Stomach (tissue), 9 donors: Measurements from ENCODE around the gene LTB4R2. TPM values are rescaled to one million over a fixed set of nuclear protein-coding genes. Genes with fewer than 3 reads are reported as not detected.

ENCODE experiments used
- DNase-seq, 2 donors: peaks; one replicate each; pipeline versions ENCODE4 v3.0.0 to v3.0.0-alpha.2; 2013 to 2019
- H3K27ac ChIP-seq, 5 donors: fragments of 200-600 bp in 4 of 5; sonication (generic) in 4 of 5; one replicate each; pipeline ENCODE4 v1.5.1; 2013 to 2019; ENCODE audit warnings: mild to moderate bottlenecking in 1 of 5, moderate library complexity in 1 of 5
- H3K27me3 ChIP-seq, 3 donors: fragments of 200-600 bp; sonication (generic); one replicate each; pipeline ENCODE4 v1.5.1; 2017 to 2019; ENCODE audit warnings: mixed run types in 1 of 3
- H3K36me3 ChIP-seq, 4 donors: fragments of 200-600 bp; sonication (generic); 1 replicate in 3 of 4; 2 replicates in 1 of 4; pipeline ENCODE4 v1.5.1; 2016 to 2019
- H3K4me1 ChIP-seq, 4 donors: fragments of 200-600 bp; sonication (generic); one replicate each; pipeline ENCODE4 v1.5.1; 2016 to 2019
- H3K4me3 ChIP-seq, 4 donors: fragments of 200-600 bp; sonication (generic) in 3 of 4; one replicate each; pipeline ENCODE4 v1.5.1; 2016 to 2019; ENCODE audit warnings: mild to moderate bottlenecking in 1 of 4
- H3K9me3 ChIP-seq, 4 donors: fragments of 200-600 bp; sonication (generic); one replicate each; pipeline ENCODE4 v1.5.1; 2016 to 2019
- EP300 ChIP-seq: sonication (generic); formaldehyde crosslinking; IDR thresholded peaks from one replicate; pipeline ENCODE4 v1.6.1; 2017; ENCODE audit warnings: antibody characterized with exemption
- POLR2A ChIP-seq, 4 donors: fragments of 450-650 bp; IDR thresholded peaks; one replicate each; pipeline ENCODE4 v1.6.1; 2016; ENCODE audit warnings: antibody characterized with exemption in 4 of 4, control low read depth in 2 of 4, mild to moderate bottlenecking in 1 of 4, moderate library complexity in 1 of 4
- POLR2AphosphoS5 ChIP-seq, 3 donors: sonication (generic); formaldehyde crosslinking; IDR thresholded peaks; one replicate each; pipeline ENCODE4 v1.6.1; 2016; ENCODE audit warnings: antibody characterized with exemption in 3 of 3
- WGBS, 5 donors: extraction: QIAGEN DNeasy Blood & Tissue Kit in 3 of 5; methylation state at CpG; one replicate each; pipeline versions ENCODE4 v1.1.5 to v1.1.7; 2013 to 2018; 5-methylcytosine and 5-hydroxymethylcytosine counted together
- intact Hi-C: fragments of 100-400 bp; cut with DNase I; formaldehyde crosslinking; loops from one replicate; pipeline ENCODE4 v1.15.1; 2023; ENCODE audit warnings: low total_unique reads
- polyA plus RNA-seq, 3 donors: library from polyadenylated mRNA; stranded (reverse); fragments of 200-250 nt; gene quantifications; one replicate each; pipeline ENCODE4 v1.2.3, GENCODE V29; 2013
- total RNA-seq, 5 donors: library from RNA; depleted of rRNA; stranded (reverse); fragments of >200 nt; gene quantifications; one replicate each; pipeline versions ENCODE4 v1.1.0 to v1.2.3, GENCODE V29; 2014 to 2016
- TF ChIP-seq, protein P1 (sequence below), 7 experiments: fragments of 450-650 bp in 4 of 7; fragments of 200-600 bp in 3 of 7; sonication (generic) in 3 of 7; IDR thresholded peaks; one replicate each; pipeline ENCODE4 v1.5.1; 2016 to 2019; ENCODE audit warnings: antibody characterized with exemption in 7 of 7, control low read depth in 2 of 7, mild to moderate bottlenecking in 1 of 7
- donor health status: healthy with polysubstance abuse.
- donor health status: Bipolar disorder and iron deficiency.
- donor health status: healthy.

Gene LTB4R2
- total and polyA plus RNA-seq, 8 donors, result 0.25 to 71.5 (median 11.0) TPM; not detected in 2

DNA sequence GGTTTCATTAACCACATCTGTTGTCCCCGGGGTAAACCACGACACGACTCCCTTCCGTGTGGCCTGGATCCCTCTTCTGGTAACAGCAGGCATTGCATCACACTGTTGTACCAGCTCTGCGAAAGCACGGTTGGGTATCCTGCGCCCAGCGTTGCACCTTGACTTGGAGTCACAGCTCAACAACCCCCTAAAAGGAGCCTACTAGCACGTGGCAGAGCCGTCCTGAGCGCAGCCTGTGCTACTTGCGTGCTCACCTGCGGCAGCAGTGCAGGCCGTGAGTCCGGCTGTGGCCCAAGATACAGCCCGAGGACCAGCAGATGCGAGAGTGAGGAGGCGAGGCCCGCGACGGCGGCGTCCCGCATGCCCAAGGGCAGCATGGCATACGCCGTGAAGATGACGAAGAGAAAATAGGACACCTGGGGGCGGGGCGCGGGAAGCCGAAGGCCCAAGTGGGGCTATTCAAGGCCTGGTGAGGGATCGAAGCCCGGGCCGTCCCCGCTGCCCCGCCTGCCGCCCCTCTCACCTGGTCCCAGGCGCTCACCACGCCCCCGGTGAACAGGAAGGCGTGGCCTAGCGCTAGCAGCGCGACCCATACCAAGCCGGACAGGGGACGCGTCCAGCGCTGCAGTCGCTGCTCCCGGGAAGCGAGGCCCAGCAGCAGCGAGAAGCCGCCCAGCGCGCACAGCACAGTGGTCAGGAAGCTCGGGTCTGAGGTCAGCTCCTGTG is 22.5 kb downstream of the LTB4R2 start:
- Histone ChIP-seq H3K27ac (peak overlapping the region in 3 of 5 donors; percentile 38 to 81 (median 47)), H3K4me3 (peak overlapping the region; percentile 31 to 54 (median 36)), H3K9me3 (no peaks in the 10 kb centered on the region), H3K27me3 (peaks cover 0 to 29% (median 8%) of the 10 kb centered on the region in 3 donors), H3K36me3 (peaks cover 2 to 19% (median 14%) of the 10 kb centered on the region in 4 donors), H3K4me1 (peaks cover 34 to 86% (median 39%) of the 10 kb centered on the region in 4 donors)
- 8 to 16% (median 14%) methylated on average over 42 to 56 of the region's 56 CpGs for WGBS, 5 donors
- peak; percentile 82 to 91 for DNase-seq
- intact Hi-C loops, result loop anchor here (5.0 kb wide), 1 partner anchor 100 kb away; no protein-coding TSS in a partner anchor
- TF ChIP-seq, protein P1, sequence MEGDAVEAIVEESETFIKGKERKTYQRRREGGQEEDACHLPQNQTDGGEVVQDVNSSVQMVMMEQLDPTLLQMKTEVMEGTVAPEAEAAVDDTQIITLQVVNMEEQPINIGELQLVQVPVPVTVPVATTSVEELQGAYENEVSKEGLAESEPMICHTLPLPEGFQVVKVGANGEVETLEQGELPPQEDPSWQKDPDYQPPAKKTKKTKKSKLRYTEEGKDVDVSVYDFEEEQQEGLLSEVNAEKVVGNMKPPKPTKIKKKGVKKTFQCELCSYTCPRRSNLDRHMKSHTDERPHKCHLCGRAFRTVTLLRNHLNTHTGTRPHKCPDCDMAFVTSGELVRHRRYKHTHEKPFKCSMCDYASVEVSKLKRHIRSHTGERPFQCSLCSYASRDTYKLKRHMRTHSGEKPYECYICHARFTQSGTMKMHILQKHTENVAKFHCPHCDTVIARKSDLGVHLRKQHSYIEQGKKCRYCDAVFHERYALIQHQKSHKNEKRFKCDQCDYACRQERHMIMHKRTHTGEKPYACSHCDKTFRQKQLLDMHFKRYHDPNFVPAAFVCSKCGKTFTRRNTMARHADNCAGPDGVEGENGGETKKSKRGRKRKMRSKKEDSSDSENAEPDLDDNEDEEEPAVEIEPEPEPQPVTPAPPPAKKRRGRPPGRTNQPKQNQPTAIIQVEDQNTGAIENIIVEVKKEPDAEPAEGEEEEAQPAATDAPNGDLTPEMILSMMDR (IDR thresholded peaks at IDR 0.05), result peak in 5 of 7 experiments; percentile 63 to 87 (median 83)
- TF ChIP-seq EP300 (no peak), POLR2A (IDR thresholded peaks at IDR 0.05) (no peak), POLR2AphosphoS5 (IDR thresholded peaks at IDR 0.05) (peak; percentile 6 to 44 (median 14))

DNA sequence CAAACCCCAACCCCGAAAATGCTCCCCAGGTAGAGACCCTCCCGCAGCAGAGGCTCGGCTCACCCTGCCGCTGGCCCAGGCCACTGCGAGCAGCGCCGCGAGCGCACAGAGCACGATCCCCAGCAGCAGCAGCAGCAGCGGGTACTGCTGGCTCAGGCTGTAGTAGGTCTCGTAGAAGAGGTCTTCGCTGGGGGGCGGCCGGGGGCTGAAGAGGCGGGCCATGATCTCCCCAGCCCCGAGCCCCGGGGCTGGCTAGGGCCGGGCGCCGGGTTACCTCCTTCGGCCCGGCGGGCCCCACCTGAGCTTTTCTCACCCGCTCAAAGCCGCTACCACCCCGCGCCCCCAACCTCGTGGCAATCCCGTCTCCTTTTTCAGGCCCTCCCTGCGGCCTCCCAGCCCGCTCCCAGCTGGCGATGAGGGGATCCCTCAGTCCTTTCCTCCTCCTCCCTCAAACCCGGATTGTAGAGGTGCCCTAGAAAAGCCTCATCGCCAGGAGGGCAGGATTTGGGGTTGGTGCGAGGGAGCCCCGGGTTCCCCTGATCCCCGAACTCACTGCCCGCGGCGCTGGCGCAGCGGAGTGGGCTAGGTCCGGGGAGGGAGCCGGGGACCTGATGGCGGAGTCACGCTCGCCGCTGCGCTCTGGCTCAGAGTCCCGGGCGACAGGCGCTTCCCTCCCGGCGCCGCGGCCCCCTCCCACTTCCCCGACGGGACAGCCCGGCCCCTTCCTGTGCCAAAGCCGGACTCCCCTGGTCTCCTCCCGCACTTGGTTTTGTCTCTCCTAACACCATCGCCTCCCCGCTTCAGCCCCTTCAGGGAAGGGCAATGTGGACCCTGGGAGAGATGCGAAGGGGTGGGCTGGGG is 24.7 kb downstream of the LTB4R2 start, which contains the start of gene ADCY4:
ADCY4 (minus strand) TSS at position 641 of the 861 bp plus-strand sequence; CDS start at position 222, 419 bp downstream.
- peaks cover 46 to 85% (median 55%) of the 10 kb centered on the region in 4 donors for H3K4me1 ChIP-seq
- 10 to 17% (median 13%) methylated on average over 37 to 65 of the region's 65 CpGs for WGBS, 5 donors
- H3K27ac ChIP-seq, result peak within 1 kb of the TSS; percentile 42 to 81 (median 68)
- intact Hi-C loops, result loop anchor here (5.0 kb wide), 1 partner anchor 98 kb away; no protein-coding TSS in a partner anchor
- H3K9me3 ChIP-seq, result no peaks in the 10 kb centered on the region
- peaks cover 0 to 29% (median 8%) of the 10 kb centered on the region in 3 donors for H3K27me3 ChIP-seq
- peak in 2 of 3 donors; percentile 33 to 44 for TF ChIP-seq POLR2AphosphoS5 (IDR thresholded peaks at IDR 0.05)
- no peak for TF ChIP-seq EP300
- TF ChIP-seq, protein P1 (IDR thresholded peaks at IDR 0.05), result no peak
- TF ChIP-seq POLR2A (IDR thresholded peaks at IDR 0.05), result no peak
- H3K36me3 ChIP-seq, result peaks cover 4 to 31% (median 18%) of the 10 kb centered on the region in 4 donors
- H3K4me3 ChIP-seq, result peak within 1 kb of the TSS; percentile 38 to 54 (median 41)
- DNase-seq, result peak in 1 of 2 donors; percentile 58

DNA sequence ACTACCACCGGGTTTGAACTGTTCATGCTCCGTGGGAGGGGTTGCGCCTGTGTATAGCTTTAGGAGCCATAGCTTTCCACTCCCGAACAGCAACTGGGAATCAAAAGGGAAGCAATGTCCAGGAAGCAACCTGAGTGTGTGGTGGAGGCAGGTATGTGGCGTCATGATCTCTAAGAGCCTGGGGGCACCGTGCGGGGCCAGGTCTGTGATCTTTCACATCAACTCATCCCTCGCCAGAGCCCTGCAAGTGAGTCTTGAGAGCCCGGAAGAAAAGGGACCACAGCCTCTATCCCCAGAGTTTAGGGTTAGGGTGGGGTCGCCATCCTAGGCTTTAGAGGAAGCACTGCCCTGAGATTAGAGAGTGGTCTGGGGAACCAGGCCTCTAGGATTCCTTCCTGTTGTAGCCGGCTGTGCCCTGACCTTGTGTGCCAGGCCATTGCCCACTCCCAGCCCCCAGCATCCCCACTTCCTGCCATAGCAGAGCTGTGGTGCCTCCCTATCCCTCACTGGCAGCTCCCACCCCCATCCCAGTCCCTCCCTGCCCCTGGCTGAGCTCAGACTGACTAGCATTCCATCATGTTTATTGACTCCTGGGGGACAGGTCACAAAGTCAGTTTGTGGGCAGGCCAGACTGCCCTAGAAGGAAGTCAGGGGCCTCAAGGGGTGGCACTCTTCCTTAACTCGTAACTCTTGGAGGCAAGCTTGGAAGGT is 25.7 kb downstream of the LTB4R2 start:
- peak overlapping the region in 4 of 5 donors; percentile 67 to 81 (median 72) for H3K27ac ChIP-seq
- TF ChIP-seq POLR2AphosphoS5 (IDR thresholded peaks at IDR 0.05) (no peak), POLR2A (IDR thresholded peaks at IDR 0.05) (no peak), EP300 (no peak)
- TF ChIP-seq, protein P1 (IDR thresholded peaks at IDR 0.05), result no peak
- intact Hi-C loops, result no loop called here
- peaks cover 46 to 86% (median 55%) of the 10 kb centered on the region in 4 donors for H3K4me1 ChIP-seq
- no peaks in the 10 kb centered on the region for H3K9me3 ChIP-seq
- 76 to 80% (median 77%) methylated on average over 12 of the region's 12 CpGs for WGBS, 5 donors
- peaks cover 0 to 29% (median 8%) of the 10 kb centered on the region in 3 donors for H3K27me3 ChIP-seq
- H3K4me3 ChIP-seq, result peak overlapping the region in 3 of 4 donors; percentile 38 to 54 (median 42)
- peaks cover 4 to 31% (median 18%) of the 10 kb centered on the region in 4 donors for H3K36me3 ChIP-seq
- DNase-seq, result no peak
